SK-N-SH (cell line): ENCODE measurements around the gene TM9SF3.

Experiments
- CTCF ChIP-seq: fragments of 200-600 bp; sonication (generic); IDR thresholded peaks from 2 replicates; pipeline ENCODE4 v1.6.1; 2017; ENCODE audit warnings: antibody characterized with exemption, mild to moderate bottlenecking, moderate library complexity
- ELF1 ChIP-seq: IDR thresholded peaks from 2 replicates; pipeline ENCODE4 v1.4.0; 2012
- EP300 ChIP-seq, 2 experiments: IDR thresholded peaks; 2 replicates each; pipeline versions ENCODE4 v1.4.0 to v1.6.1; 2012; ENCODE audit warnings: borderline replicate concordance in 1 of 2, low read depth in 1 of 2, low read length in 1 of 2
- EZH2phosphoT487 ChIP-seq: fragments of 200-600 bp; sonication (generic); IDR thresholded peaks from 2 replicates; pipeline ENCODE4 v1.6.1; 2017; ENCODE audit warnings: low read depth, mixed run types, mild to moderate bottlenecking, antibody characterized with exemption, moderate library complexity, borderline replicate concordance
- MAX ChIP-seq: IDR thresholded peaks from 2 replicates; pipeline ENCODE4 v1.4.0; 2012; ENCODE audit warnings: low read depth
- MXI1 ChIP-seq: IDR thresholded peaks from 2 replicates; pipeline ENCODE4 v1.6.1; 2012; ENCODE audit warnings: mild to moderate bottlenecking, low read depth, low read length, improper control_type of control experiment
- NFIC ChIP-seq: IDR thresholded peaks from 2 replicates; pipeline ENCODE4 v1.4.0; 2012; ENCODE audit warnings: borderline replicate concordance
- POLR2AphosphoS5 ChIP-seq: IDR thresholded peaks from 2 replicates; pipeline ENCODE4 v1.6.1; 2012; ENCODE audit warnings: low read depth, low read length
- RAD21 ChIP-seq: IDR thresholded peaks from 2 replicates; pipeline ENCODE4 v1.6.1; 2012; ENCODE audit warnings: mild to moderate bottlenecking, low read length
- SMC3 ChIP-seq: IDR thresholded peaks from 2 replicates; pipeline ENCODE4 v1.6.1; 2012; ENCODE audit warnings: low read depth, low read length, improper control_type of control experiment
- TAF1 ChIP-seq: IDR thresholded peaks from 2 replicates; pipeline ENCODE4 v1.6.1; 2012; ENCODE audit warnings: low read depth, mild to moderate bottlenecking, low read length, moderate library complexity, borderline replicate concordance
- TEAD4 ChIP-seq: IDR thresholded peaks from 2 replicates; pipeline ENCODE4 v1.4.0; 2012; ENCODE audit warnings: mild to moderate bottlenecking, borderline replicate concordance; ENCODE audit not compliant: insufficient read depth
- USF2 ChIP-seq: fragments of 150-350 bp; IDR thresholded peaks from 2 replicates; pipeline ENCODE4 v1.6.1; 2017; ENCODE audit warnings: antibody characterized with exemption, low read length, low read depth, borderline replicate concordance

- TF ChIP-seq CTCF (no peak), EP300 (IDR thresholded peaks at IDR 0.05; ENCODE audit: borderline replicate concordance in 1 of 2, low read depth in 1 of 2, low read length in 1 of 2) (no peak), EZH2phosphoT487 (no peak), POLR2AphosphoS5 (no peak), TAF1 (no peak), SMC3 (no peak), MXI1 (no peak), ELF1 (no peak), RAD21 (no peak), USF2 (no peak), TEAD4 (no peak), MAX (no peak), NFIC (no peak)
Measured at GRCh38 chr10:96616961-96617360, 30.1 kb upstream of the TM9SF3 start.
